GM19099 (cell line): ENCODE data around the gene TDRKH.
A peak's percentile ranks its signal among the peaks of the same experiment; 100 is the strongest.

Experiments used
- POLR2A ChIP-seq: IDR thresholded peaks from 3 replicates; pipeline ENCODE4 v1.6.1; 2011; ENCODE audit warnings: low read depth; ENCODE audit not compliant: insufficient read length; ENCODE audit errors: extremely low read depth

TDRKH gene

GRCh38 chr1:151787689-151788088 lies 2.6 kb downstream of the TDRKH start:
- no peak for TF ChIP-seq POLR2A

DNA sequence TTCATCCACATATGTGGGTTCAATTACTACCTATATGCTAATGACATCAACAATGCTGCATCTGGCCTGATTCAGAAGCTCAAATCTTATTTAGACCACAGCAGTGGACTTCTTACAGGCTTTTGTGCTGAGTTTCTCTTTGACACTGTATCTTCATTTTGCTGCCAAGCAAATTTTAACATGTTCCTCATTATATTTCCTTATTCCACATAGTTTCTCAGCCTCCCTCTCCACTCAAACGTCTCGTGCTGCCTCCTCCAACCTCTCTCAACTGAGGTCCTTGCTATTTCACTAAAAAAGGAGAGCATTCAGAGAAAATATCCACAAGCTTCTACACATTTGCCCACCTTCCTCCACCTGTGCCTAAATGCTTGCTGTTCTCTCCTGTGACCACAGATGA lies 6.5 kb downstream of the TDRKH start:
- no peak for TF ChIP-seq POLR2A

DNA sequence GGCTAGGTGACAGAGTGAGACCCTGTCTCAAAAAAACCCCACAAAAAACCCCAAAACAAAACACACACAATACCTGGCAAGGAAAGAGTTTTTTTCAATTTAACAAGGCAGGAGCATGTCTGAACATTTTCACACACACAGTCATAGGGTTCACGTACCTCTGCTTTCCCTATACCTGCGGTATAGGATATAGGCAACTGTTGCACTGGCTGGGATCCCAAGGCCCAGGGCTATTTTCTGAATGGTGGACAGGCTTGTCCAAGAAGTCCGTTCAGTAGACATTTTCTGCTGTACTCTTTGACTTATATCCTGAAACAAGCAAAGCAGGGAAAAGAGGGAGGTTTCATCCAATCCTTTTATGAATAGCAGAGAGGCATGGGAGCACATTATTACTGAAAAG lies 7.6 kb downstream of the TDRKH start:
- no peak for TF ChIP-seq POLR2A

DNA sequence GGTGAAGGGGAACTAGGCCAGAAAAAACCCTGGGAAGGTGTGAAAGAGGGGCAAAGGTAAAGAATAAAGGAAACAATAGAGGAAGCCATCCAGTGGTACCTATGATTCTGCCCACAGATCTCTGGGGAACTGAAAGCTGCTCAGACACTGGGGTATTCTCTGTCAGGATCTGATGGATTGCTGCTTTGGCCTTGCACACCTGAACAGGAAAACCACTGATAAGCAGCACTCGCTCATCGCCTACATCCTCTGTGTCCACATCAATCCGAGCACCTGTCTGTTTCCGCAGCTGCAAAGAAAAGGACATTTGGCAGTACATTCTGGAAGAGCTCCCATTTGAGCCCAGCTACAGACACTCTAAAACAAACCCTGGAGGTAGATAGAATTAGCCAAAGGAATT lies 10.4 kb downstream of the TDRKH start:
- no peak for TF ChIP-seq POLR2A

DNA sequence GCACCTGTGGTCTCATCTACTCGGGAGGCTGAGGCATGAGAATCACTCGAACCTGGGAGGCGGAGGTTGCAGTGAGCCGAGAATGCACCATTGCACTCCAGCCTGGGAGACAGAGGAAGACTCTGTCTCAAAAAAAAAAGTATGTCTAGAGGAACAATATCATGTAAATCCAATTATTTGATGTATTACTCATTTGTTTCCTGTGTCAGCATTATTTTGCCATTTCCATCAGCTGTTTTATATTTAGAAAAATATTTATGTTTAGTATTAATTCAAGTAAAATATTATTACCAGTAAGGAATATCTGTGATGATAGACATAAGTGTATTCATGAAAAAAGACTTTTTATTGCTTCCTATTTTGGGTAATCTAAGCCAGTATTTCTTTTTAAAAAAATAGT lies 13.0 kb downstream of the TDRKH start:
- TF ChIP-seq POLR2A, result no peak

- no peak for TF ChIP-seq POLR2A
Observed at GRCh38 chr1:151776665-151777062, 13.6 kb downstream of the TDRKH start.

DNA sequence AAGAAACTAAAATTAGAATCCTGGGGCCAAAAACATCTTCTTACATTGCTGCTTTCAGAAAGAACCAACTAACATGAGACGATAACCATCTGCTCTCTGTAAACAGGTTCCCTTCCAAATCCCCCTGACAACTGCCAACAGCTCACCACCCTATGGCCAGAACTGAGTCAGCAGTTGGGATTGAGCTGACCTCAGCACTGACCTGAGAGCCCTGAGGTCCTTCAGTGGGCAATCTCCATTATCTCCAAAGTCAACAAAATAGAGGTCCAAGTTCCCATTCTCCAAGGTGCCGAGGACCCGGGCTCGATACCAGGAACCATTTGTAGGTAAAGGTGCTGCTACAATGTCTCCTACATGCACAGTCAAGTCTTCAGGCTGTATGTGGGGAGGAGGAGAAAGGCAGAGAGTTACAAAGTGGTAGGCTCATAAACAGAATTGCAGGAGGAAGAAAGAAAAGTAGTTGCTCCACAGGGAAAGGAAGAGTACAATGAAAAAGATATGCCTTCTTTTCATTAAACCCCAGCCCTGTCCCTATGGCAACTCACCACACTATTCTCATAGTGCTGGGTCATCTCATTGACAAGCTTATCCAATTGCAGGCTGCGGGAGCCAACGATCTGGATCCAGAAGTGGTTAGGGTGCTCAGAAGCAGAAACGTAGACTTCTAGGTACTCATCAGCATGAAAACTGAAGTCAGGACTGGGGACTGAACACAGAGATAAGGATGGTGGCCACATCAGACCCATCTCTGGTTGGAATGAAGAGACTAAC lies 14.2 kb downstream of the TDRKH start:
- no peak for TF ChIP-seq POLR2A

- TF ChIP-seq POLR2A, result no peak
Observed at GRCh38 chr1:151774256-151774922, 15.9 kb downstream of the TDRKH start.

DNA sequence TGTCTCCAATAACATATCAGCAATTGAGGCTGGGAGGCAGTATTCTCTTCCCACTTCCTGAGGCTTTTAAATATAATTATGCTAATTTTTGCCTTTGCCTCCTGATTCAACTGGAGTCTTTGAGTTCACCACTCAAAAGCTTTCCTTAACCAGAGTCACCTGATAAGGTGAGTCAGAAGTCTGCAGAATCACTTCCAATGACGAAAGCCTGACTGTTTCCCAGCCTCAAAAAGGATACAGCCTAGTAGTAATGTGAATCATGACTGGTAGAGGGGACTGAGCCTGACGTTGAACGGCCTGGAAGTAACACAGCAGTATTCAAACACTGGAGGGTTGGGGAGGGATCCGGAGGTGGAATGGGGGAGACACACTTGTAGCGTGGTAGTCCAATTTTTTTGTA lies 16.6 kb downstream of the TDRKH start:
- no peak for TF ChIP-seq POLR2A

DNA sequence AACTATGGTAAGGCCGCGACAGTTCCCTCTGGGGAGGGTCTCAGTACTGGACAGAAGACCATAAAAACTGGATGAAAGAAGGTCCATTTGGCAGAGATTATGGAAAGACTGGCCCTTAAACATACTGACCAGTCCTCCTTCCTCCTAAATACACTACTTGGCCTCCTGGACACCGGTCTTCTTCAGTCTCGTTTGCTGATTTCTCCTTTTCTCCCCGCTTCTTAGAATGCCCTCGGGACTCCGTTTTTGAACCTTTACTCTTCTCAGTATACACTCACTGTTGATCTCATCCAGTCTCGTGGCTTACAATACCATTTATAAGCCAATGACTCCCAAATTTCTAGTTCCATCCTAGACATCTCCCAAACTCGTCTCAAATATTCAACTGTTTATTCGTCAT lies 26.3 kb downstream of the TDRKH start:
- TF ChIP-seq POLR2A, result no peak

DNA sequence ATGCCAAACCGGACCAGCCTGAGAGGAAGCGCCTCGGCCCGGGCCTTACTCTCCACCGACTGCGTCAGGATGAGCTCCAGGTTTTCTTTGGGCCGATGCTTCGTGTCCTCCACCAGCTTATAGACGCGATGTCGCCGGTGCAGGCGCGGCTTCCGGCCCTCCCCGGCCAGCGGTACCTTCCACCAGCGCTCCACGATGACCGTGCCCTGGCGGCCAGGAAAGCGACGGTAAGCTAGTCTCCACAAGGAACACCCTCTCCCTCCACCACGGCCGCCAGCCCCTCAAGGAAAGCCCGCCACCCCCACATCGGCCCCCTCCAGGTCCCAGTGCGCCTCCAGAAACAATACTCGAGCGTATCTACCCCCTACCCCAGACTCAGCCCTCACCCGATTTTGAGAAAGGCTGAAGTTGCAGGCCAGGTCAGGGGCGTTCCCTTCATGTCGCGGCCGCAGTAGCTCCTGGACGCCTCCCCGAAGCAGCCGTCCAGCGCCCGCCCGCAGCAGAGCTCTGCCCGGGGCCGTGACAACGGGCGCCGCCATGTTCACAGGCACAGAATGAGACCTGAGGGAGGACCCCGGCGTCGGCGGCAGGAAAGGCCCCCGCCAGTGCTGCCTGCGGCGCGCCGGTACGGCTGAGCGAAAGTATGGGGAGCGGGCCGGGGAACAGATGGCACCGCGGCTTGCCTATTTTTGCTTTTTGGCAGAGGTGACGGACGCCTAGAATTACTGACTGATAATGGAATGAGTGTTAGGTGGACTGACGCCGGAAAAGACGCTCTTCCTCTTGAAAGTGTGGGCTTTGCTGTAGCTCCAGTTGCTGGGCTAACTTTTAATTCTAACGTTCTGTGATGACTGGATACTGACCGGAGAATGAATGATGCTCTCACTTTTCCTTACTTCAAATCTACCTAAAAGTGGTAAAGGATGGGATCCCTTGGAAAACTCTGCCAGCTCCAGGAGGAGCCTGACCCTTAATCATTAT lies 27.1 kb downstream of the TDRKH start, which contains the start of gene MRPL9:
TSS of gene MRPL9 (minus strand) at position 556 of the 981 bp plus-strand sequence. CDS start at position 539, 17 bp downstream.
- TF ChIP-seq POLR2A, result peak; percentile 84

DNA sequence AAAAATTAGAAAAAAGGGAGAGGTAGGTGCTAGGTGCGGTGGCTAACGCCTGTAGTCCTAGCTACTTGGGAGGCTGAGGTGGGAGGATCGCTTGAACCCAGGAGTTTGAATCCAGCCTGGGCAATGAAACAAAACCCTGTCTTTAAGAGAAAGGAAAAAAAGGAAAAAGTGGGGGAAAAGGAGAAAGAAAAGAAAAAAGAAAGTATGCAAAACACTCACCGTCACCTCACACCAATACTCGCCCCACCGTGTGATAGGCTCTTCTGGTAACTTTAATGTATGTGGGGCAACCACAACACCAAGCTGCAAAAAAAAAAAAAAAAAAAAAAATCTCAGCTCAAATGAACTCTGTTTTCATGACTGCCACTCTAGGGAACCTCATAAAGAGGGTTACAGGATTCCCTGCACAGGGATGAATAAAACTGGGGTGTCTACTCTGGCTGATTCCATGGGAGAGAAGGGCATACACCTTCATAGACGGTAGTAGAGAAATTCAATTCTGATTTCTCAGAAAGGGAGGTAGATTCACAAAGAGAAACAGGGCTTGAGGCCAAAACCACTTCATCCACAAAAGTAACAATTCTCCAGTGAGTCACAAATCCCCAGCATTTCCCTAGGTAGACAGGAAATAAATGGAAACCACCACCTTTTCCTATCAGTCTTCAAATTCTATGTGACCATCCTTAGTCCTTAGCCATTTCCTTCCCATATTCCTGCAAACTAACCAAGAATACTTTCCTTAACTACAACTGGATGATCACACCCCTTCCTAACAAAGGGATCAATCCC lies 29.5 kb downstream of the TDRKH start:
- TF ChIP-seq POLR2A, result no peak

GRCh38 chr1:151759241-151759640 lies 31.1 kb downstream of the TDRKH start:
- no peak for TF ChIP-seq POLR2A

DNA sequence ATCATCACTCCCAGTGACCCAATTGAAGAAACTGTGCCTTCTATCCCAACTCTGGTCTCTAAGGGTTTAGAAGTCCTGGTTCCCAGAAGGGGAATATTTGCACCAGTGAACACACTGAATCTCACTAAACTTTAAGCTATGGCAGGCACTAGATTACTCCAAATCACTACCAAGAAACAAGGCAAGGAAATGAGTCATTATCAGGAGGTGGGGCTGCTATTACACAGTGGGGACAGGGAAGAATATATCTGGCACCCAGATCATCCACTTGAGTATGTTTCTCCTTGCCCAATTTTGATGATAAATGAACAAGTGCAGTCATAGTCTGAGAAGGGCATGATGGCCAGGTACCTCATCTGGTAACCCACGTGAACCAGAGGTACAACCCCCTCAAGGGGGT lies 34.0 kb downstream of the TDRKH start:
- no peak for TF ChIP-seq POLR2A
